A673 (cell line): ENCODE measurements around the gene PNMT. TPM values are rescaled to one million over a fixed set of nuclear protein-coding genes. Genes with fewer than 3 reads are reported as not detected.

Source experiments
- BruUV-seq: library from RNA; stranded (reverse); fragments of 400-500 nt; replicated peaks from 2 replicates; lab custom pipeline; 2021; lab: Mats Ljungman, UMichigan
- CTCF ChIA-PET: fragments of 300-600 bp; sonication (Branson Sonifier 250); formaldehyde crosslinking; loops from one replicate; lab custom pipeline; 2022; ENCODE audit warnings: antibody characterized with exemption; lab: Charles Lee
- POLR2A ChIA-PET: fragments of 300-600 bp; sonication (Branson Sonifier 250); formaldehyde crosslinking; loops from one replicate; lab custom pipeline; 2022; ENCODE audit warnings: antibody characterized with exemption; ENCODE audit not compliant: low non-redundant PET; lab: Charles Lee
- DNase-seq: peaks from one replicate; pipeline ENCODE4 v3.0.0-alpha.2; 2015; ENCODE audit warnings: low spot score
- H3K27ac ChIP-seq: fragments of 200-600 bp; sonication (generic); 2 replicates; pipeline ENCODE4 v1.5.1; 2016; ENCODE audit warnings: mixed run types, low read depth, mild to moderate bottlenecking, mixed read lengths, antibody characterized with exemption, low read length; ENCODE audit not compliant: poor library complexity, severe bottlenecking
- H3K27me3 ChIP-seq: fragments of 200-600 bp; sonication (generic); replicated peaks from 2 replicates; pipeline ENCODE4 v1.6.1; 2017; ENCODE audit warnings: mixed run types, low read depth, mild to moderate bottlenecking, mixed read lengths, antibody characterized with exemption, low read length; ENCODE audit not compliant: insufficient read depth, poor library complexity
- H3K36me3 ChIP-seq: fragments of 200-600 bp; sonication (generic); 2 replicates; pipeline ENCODE4 v1.6.1; 2016; ENCODE audit warnings: mixed run types, mild to moderate bottlenecking, mixed read lengths, antibody characterized with exemption, low read length; ENCODE audit not compliant: insufficient read depth, poor library complexity, severe bottlenecking
- H3K4me1 ChIP-seq: fragments of 200-600 bp; sonication (generic); 2 replicates; pipeline ENCODE4 v1.6.1; 2017; ENCODE audit warnings: mixed run types, mild to moderate bottlenecking, mixed read lengths, antibody characterized with exemption, low read length; ENCODE audit not compliant: insufficient read depth, poor library complexity, severe bottlenecking
- H3K4me3 ChIP-seq: fragments of 200-600 bp; sonication (generic); 2 replicates; pipeline ENCODE4 v1.5.1; 2016; ENCODE audit warnings: low read depth, mixed run types, mild to moderate bottlenecking, mixed read lengths, low read length; ENCODE audit not compliant: poor library complexity, severe bottlenecking
- H3K9me3 ChIP-seq: fragments of 200-600 bp; sonication (generic); 2 replicates; pipeline ENCODE4 v1.6.1; 2016; ENCODE audit warnings: mixed run types, low read depth, mild to moderate bottlenecking, mixed read lengths, antibody characterized with exemption, low read length; ENCODE audit not compliant: poor library complexity, severe bottlenecking
- EZH2 ChIP-seq: fragments of 200-600 bp; sonication (generic); IDR thresholded peaks from 2 replicates; pipeline ENCODE4 v1.6.1; 2017; ENCODE audit warnings: borderline replicate concordance, low read depth, mild to moderate bottlenecking, mixed read lengths, antibody characterized with exemption, low read length; ENCODE audit not compliant: poor library complexity, severe bottlenecking
- intact Hi-C: fragments of 100-400 bp; cut with micrococcal nuclease; formaldehyde crosslinking; loops from one replicate; pipeline ENCODE4 v1.10.0; 2022; ENCODE audit not compliant: unreplicated experiment
- total RNA-seq: library from RNA; stranded (reverse); gene quantifications from 2 replicates; pipeline ENCODE4 v1.2.3, GENCODE V29; 2021
- TF ChIP-seq, protein P1 (sequence below): fragments of 300-800, 200-600 bp; sonication (generic); conservative IDR thresholded peaks from 2 replicates; pipeline ENCODE4 v1.5.1; 2017; ENCODE audit warnings: low read depth, mild to moderate bottlenecking, antibody characterized with exemption, low read length, moderate library complexity, mixed read lengths

PNMT gene
- total RNA-seq, 1 experiment from 2014 or later = not detected

DNA sequence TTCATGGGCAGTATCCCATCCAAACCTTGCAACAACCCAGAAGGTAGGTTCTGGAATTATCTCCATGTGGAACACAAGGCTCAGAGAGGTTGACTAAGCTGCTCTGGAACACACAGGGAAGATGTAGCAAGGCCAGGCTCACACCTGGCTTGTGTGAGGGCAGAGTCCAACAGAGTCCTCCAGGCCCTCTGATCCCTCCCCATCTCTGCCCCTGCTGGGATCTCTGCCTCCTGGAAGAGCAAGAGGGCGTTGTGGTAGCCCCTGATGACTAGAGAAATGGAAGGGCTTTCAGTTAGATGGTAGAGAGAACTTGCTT lies 48.5 kb upstream of the PNMT start:
- no peak overlapping the region for H3K27ac ChIP-seq
- no peaks in the 10 kb centered on the region for H3K4me1 ChIP-seq
- CTCF ChIA-PET = interaction anchor here (1.2 kb wide), 1 partner anchor 80 kb away, joined by 3 read pairs; the partner anchor contains the start of gene ERBB2
- BruUV-seq = no TSS peak
- H3K4me3 ChIP-seq = no peak overlapping the region
- TF ChIP-seq, protein P1, sequence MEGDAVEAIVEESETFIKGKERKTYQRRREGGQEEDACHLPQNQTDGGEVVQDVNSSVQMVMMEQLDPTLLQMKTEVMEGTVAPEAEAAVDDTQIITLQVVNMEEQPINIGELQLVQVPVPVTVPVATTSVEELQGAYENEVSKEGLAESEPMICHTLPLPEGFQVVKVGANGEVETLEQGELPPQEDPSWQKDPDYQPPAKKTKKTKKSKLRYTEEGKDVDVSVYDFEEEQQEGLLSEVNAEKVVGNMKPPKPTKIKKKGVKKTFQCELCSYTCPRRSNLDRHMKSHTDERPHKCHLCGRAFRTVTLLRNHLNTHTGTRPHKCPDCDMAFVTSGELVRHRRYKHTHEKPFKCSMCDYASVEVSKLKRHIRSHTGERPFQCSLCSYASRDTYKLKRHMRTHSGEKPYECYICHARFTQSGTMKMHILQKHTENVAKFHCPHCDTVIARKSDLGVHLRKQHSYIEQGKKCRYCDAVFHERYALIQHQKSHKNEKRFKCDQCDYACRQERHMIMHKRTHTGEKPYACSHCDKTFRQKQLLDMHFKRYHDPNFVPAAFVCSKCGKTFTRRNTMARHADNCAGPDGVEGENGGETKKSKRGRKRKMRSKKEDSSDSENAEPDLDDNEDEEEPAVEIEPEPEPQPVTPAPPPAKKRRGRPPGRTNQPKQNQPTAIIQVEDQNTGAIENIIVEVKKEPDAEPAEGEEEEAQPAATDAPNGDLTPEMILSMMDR = no peak
- TF ChIP-seq EZH2 = no peak
- no peaks in the 10 kb centered on the region for H3K36me3 ChIP-seq
- no peaks in the 10 kb centered on the region for H3K27me3 ChIP-seq
- POLR2A ChIA-PET = no interaction called here
- intact Hi-C loops = loop anchor here (5.0 kb wide), 1 partner anchor 133 kb away; no protein-coding TSS in a partner anchor
- no peaks in the 10 kb centered on the region for H3K9me3 ChIP-seq
- DNase-seq = no peak

DNA sequence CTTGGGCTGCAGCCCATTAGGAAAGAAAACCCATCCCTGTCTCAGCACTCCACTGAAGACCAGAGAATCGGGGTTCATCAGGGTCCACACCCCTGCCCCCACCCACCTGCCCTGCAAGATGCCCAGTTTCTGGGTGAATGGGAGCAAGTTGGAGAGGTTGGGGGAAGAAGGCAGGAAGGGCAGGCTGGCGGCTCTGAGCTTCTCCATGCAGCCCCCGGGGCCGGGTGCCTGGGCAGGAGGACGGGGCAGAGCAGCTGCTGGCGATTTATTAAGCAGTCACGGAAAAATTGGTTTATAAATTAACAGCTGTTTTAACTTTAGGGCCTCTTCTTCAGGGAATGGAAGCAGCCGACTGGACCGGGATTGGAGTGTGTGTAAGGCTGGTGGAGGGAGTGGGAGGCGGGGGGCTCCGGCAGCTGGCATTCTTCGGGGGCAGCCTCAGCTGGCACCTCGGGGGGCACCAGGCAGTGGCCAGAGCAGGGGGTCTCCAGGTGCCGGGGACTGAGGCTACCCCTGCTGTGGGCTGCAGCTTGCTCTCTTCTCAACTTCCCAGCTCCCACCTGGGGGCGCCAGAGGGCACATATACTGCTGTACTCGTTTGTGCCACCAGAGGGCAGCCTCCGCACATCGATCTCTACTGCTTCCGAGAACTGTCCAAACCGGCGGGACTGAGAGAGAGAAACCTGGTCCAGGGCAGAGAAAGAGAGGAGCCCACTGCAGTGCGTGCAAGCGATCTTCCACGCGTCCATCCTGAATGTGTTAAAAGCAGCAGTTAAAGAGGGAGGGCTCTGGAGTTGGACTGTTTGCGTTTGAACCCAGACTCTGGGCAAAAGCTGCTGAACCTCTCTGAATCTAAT lies 46.5 kb upstream of the PNMT start:
- POLR2A ChIA-PET = no interaction called here
- no peak overlapping the region for H3K4me3 ChIP-seq
- no TSS peak for BruUV-seq
- DNase-seq = peak; percentile 76
- H3K36me3 ChIP-seq = no peaks in the 10 kb centered on the region
- CTCF ChIA-PET = interaction anchor here (0.5 to 1.3 kb wide), 18 partner anchors 9 to 377 kb away, joined by 3 to 6 read pairs (median 3); partner anchors contain the start of genes ERBB2, MIEN1 and PNMT
- H3K9me3 ChIP-seq = no peaks in the 10 kb centered on the region
- no peaks in the 10 kb centered on the region for H3K27me3 ChIP-seq
- H3K4me1 ChIP-seq = peaks cover 6% of the 10 kb centered on the region
- intact Hi-C loops = loop anchor here (5.0 kb wide), 1 partner anchor 131 kb away; no protein-coding TSS in a partner anchor
- no peak for TF ChIP-seq EZH2
- TF ChIP-seq, protein P1 = peak; percentile 98
- no peak overlapping the region for H3K27ac ChIP-seq

DNA sequence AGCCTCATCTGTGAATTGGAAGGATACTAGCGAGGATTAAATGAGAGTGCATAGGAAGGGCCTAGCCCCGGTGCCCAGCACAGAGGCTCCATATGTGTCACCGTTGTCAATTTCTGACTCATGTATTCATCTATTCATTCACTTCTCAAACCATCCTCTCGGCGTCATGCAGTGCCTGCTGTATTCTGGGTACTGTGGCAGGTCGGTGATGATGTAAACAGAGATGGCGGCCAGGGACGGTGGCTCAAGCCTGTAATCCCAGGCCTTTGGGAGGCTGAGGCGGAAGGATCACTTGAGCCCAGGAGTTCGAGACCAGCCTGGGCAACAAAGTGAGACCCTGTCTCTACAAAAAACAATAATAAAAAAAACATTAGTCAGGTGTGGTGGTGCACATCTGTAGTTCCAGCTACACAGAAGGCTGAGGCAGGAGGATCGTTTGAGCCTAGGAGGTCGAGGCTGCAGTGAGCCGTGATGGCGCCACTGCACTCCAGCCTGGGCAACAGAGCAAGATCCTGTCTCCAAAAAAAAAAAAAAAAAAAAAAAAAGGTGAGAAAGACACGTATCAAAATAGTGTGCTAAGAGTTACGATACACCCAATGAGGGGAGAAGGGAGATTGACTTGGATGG lies 45.8 kb upstream of the PNMT start:
- TF ChIP-seq EZH2 = no peak
- TF ChIP-seq, protein P1 = no peak
- DNase-seq = no peak
- Histone ChIP-seq H3K4me3 (no peak overlapping the region), H3K4me1 (peaks cover 6% of the 10 kb centered on the region), H3K27ac (no peak overlapping the region), H3K36me3 (no peaks in the 10 kb centered on the region), H3K9me3 (no peaks in the 10 kb centered on the region), H3K27me3 (no peaks in the 10 kb centered on the region)
- intact Hi-C loops = loop anchor here (1.0 to 5.0 kb wide), 2 partner anchors 74 to 130 kb away; no protein-coding TSS in a partner anchor
- ChIA-PET POLR2A (no interaction called here), CTCF (interaction anchor here (0.7 to 1.5 kb wide), 6 partner anchors 9 to 640 kb away, joined by 4 to 8 read pairs (median 6); no protein-coding TSS in a partner anchor)
- BruUV-seq = no TSS peak
